ENCODE results near the gene MYO18B. TPM values are rescaled to one million over a fixed set of nuclear protein-coding genes. Genes with fewer than 3 reads are reported as not detected.

Gene MYO18B
- total RNA-seq, 1 experiment from 2014 or later, result 0.05 TPM

DNA sequence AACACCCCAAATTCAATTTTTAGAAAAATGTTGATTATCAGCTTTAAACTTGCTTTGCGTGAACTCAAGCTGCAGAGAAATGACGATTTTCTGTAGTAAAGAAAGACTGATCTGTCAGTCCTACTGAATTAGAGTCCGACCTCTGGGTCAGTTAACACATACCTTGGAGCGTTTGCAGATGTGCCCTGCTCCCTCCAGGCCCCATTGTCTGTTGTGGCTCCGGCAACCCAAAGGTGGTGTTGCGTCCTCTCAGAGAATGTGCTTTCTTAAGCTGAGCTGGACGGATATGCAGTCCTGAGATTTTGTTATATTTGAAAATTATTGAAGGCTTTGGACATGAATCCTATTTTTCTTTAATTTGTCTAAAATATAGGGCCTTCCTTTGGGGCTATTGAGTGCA lies 31.5 kb upstream of the MYO18B start:
- no peak for DNase-seq (ENCODE audit: extremely low read depth, low read depth)

DNA sequence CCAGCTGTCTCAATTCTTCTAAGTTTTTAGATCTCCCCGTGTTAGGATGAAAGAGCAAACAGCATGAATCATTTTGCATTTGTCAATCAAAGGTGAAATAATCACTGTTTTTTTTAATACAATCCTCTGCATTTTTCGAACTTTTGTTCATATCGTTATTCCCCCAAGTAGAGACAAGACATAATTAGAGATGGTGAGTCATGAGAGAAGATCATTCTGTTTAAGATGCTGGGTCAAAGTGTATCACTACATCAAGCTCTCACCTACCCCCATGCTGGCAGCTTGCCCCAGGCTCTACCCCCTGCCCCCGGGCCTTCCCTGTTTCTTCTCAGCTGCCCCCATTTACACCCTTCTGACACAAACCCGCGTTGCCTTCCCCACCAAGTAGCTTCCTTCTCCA lies 30.5 kb upstream of the MYO18B start:
- no peak for DNase-seq (ENCODE audit: extremely low read depth, low read depth)

DNA sequence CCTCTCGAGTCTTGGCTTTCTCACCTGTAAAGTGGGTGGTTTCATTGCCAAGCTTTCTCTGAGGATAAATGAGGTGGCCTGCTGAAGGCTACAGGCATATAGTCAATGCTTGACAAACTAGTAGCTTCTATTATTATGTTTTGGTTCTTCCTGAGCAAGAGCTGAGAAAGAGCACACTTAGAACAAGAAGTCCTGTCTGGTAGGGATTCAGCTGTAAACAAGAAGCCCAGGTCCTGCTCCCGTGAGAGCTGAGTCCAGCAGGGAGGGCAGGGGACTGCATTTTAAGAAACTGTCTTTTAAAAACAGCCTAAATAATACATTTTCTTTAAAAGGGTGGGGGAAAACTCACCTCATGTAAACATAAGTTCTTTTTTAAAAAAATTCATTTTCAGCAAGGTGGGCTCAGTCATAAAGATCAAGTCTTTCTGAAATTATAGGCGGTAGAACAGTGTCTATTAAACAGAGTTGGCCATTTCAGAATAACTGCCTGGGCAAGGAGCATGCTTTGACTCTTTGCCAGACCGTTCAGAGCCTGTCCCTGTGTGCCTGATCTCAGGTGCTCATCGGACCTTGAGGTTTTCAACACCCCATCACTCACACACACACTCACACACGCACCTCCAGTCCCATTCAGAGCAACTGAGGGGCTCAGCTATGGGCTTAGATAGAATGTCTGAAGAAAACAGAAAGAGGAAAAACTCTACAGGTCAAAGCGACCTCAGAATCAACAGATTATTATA lies 29.2 kb upstream of the MYO18B start:
- DNase-seq (ENCODE audit: extremely low read depth, low read depth), result no peak

DNA sequence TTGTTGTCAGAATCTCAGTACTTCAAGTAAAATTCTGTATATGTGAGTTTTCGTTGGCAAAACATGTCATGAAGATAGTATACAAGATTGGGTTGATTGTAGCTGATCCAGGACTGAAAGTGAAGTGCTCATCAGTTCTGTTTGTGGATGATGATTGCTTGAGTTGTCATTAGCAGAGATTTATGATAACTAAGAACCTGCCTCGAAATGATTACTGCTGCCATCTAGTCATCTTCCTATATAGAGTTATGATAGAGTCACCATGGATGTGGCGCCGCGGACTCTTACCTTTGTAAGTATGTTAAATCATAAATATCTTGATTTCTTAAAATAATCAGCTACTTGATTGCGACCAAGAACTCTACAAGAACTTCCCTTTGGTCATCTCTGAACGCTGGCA lies 27.9 kb upstream of the MYO18B start:
- no peak for DNase-seq (ENCODE audit: extremely low read depth, low read depth)

DNA sequence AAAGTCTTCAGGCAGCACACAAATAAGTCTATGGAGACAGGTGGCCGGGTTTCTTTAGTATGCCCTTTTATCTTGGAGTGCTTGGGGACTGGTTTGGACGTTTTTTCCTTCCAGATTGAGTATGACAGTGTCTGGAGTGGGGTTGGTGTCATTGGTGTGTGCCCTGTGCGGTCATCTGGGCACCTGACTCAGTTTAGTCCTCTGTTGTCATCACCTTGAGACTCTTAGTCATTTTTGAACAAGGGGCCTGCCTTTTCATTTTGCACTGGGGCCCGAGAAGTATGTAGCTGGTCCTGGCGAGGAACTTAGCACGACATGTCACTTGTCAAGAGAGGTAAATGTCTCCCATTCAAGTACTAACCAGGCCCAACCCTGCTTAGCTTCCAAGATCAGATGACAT lies 27.2 kb upstream of the MYO18B start:
- DNase-seq (ENCODE audit: extremely low read depth, low read depth), result no peak

DNA sequence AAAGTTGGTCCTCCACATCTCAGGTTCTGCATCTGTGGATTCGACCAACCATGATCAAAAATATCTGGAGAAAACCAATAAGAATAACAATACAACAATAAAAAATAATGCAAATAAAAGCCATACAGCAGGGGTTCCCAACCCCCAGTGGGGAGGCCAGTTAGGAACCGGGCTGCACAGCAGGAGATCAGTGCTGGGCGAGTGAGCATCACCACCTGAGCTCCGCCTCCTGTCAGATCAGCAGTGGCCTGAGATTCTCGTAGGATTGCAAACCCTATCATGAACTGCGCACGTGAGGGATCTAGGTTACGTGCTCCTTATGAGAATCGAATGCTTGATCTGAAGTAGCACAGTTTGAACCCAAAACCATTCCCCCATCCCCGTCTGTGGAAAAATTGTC lies 25.4 kb upstream of the MYO18B start:
- no peak for DNase-seq (ENCODE audit: extremely low read depth, low read depth)

DNA sequence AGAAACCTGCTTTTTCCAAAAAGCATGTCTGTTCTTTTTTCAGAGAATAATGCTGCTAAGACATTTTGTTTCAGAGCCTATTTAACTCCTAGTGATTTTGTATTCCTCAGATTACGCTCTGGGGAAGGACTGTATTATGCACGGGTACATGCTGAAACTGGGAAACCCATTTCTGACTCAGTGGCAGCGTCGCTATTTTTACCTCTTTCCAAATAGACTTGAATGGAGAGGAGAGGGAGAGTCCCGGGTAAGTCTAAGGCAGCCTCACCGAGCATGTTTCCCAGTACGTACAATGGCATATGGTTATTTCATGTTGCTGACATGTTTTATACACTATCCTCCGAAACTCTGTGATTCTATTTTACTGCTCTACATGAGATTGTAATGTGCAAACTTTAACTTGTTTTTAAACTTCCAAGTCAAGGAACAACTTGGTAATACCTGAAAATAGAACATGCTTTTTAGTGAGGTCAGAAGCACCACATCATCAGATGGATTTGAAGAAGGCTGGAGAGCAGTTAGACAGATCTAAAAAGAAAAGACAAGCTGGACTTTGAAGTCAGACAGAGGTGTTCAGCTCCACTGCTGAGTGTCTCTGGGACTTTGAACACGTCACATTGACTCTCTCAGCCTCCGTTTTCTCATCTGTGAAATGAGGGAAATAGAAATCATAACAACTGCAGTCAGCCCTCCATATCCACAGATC lies 23.7 kb upstream of the MYO18B start:
- DNase-seq (ENCODE audit: extremely low read depth, low read depth), result no peak

DNA sequence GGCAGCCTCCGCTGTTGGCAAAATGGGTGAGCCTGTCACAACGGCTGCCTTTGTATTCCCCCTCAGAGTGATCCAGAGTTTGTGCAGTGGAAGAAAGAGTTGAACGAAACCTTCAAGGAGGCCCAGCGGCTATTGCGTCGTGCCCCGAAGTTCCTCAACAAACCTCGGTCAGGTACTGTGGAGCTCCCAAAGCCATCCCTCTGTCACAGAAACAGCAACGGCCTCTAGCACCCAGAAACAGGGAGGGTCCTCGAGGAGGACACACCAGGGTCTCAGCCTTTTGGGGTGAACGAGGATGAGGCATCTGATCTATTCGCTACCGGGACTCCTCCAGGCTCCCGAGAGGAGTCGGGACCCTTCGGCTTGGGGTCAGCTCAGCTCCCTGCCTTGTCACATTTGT lies 19.8 kb upstream of the MYO18B start:
- no peak for DNase-seq (ENCODE audit: extremely low read depth, low read depth)

DNA sequence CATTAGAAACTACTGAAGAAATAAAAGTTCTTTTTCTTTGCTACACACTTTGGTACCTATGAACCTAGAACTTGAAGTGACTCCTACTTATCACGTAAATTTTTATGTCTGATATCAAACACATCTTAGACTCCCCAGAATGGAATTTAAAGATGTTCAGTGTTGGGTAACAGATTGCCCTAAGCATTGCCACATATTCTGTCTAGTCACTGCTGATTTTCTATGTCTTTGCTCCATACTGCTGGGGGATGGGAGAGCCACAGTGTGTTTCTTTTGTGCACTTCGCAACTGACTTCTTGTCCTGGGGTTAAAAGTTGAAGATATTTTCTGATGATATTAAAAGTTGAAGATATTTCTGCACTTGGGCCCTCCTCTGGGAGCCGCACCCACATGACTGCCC lies 19.4 kb upstream of the MYO18B start:
- DNase-seq (ENCODE audit: extremely low read depth, low read depth), result no peak

DNA sequence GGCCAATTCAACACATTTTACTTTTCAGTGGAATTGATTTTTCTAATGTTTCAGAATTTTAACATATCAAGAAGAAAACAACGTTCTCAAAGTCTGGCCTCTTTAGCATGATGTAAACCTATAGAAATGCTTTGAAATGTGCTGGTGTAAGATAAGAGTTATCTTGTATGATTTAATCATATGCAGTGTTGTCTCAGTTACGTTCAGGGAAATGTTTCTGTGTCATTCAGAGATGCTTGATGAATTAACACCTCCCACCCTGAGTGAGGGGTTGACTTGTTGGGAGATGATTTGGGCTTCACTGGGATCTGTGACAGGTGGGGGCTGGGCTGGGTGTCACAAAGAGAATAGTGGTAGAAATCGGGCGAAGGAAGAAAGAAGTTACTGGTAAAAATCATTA lies 15.7 kb upstream of the MYO18B start:
- DNase-seq (ENCODE audit: extremely low read depth, low read depth), result no peak

DNA sequence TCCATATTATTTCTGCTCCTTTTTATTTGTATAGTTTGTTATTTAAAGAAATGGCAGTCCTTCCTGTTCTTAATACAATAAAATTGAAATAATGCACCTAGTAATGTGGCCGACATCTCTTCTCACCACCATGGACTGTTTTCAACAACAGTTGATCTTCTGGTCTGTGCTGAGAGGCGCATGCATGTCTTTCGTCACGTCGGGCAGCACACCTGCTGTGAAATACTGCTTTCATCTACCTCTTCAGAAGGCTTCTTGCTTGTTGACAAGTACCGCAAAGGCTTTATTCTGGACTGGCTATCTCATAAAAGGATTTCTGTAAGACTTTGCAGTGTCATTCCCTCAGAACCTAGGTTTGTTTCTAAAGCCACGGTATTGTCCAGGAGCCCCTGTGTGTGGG lies 13.9 kb upstream of the MYO18B start:
- no peak for DNase-seq (ENCODE audit: extremely low read depth, low read depth)

DNA sequence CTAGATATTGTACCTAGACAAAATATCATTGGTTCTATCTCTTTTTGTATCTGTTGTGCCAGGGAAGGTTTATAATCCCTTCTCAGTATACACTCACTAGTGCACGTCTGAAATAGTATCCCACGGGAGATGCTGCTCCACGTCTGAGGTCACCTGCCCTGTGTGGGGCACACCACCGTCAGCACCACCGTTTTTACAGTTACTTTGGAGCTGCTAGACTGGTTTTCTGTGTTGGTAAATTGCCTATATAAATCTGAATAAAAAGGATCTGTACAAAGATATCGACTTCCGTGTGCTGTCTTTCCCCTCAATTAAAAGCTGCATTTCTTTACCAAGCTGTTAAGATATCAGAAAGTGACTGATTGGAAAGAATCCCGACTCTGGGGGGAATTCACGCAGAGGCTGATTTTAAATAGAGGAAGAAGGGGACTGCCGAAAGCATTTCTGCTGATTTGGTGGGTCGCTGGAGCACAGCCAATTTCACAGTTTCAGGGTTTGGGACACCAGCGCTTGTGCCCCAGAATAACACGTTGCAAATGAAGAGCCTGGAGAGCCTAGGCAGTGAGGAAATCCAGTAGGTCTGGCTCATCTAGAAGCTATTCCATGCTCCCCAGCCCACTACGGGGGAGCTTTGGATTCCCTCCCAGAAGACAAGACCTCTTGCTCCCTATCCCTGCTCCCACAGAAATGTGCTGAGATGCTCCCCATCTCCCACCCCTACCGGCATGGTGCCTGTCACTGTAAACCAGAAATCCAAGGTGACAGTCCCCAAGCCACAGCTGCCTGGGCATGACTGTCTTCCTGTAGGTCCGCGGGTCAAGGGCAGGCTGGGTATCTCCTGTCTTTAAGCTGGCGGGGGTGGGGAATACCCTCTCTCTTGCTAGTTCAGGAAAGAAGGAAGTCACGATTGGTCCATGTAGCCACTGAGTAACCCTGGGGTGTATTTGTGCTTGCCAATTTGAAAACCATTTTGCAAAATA lies 12.7 kb upstream of the MYO18B start:
- no peak for DNase-seq (ENCODE audit: extremely low read depth, low read depth)

DNA sequence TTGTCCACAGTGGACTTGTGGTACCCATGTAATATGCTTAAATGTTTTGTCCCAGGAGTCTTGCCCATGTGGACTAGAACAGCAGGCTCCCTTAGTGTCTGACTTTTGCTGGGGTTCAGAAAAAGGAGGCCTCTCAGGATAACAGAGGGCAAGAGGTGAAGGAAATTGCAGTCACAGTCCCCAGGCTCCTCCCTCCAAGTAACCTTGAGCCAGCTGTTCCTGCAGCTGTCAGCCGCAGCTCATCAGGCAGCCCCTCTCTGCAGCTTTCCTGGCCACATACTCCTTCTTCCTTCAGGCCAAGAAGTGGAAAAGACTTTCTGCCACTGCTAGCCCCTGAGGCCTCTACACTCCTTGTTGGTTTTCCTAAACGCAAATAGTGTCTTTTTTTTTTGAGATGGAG lies 6.3 kb upstream of the MYO18B start:
- DNase-seq (ENCODE audit: extremely low read depth, low read depth), result no peak

DNA sequence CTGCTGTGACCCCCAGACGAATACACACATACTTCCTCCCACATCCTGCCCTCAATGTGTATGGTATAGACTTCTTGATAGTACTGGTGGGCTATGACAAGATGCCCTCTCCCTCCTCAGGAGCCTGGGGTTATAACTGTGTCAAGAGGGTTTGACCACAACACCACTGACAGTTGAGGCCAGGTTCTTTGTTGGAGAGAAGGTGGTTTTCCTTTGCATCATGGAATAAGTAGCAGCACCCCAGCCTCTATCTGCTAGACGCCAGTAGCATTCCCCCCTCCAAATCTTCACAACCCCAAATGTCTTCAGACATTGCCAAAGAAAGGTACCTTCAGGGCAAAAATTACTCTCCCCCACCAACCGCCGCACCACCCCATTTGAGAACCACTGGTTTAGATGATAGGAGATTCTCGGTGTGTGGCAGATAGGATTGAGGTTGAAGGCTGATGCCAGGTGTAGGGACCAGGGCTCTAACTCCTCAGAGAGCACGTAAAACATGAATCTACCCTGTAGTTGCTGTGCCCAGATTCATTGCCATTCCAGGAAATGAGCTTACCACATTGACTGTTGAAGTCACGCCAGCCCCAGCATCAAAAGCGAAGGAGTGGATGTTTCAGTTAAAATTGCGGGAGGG lies 5.5 kb upstream of the MYO18B start:
- no peak for DNase-seq (ENCODE audit: extremely low read depth, low read depth)

DNA sequence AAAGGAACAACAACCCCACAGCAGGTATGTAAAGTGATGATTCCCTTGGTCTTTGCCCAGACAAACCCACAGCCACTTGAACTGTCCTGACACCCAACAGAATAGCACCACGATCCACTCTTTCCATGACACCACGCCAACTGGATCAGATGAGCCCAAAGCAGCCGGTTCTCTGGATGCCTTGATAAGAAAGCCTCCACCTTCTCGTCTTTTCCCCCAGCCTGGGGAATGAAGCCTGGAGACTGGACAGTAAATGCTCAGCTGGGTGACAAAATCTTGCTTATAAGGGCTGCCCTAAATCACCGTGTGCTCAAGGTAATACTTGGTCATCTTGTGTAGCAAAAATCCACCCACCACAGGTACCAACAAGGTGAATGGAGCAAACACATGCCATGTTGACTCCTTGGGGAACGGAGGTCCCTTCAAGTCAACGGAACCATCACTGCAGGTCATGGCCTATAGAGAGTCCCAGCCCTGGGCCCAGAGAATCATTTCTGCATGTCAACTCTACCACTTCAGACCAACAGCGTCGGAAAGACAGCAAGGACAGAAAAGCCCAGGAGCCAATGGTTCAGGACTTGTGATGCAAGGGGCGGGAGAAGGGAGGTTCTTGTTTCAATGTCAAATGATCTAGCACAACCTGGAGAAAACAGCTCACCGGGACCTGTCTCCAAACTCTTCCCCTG lies 2.2 kb upstream of the MYO18B start:
- no peak for DNase-seq (ENCODE audit: extremely low read depth, low read depth)

DNA sequence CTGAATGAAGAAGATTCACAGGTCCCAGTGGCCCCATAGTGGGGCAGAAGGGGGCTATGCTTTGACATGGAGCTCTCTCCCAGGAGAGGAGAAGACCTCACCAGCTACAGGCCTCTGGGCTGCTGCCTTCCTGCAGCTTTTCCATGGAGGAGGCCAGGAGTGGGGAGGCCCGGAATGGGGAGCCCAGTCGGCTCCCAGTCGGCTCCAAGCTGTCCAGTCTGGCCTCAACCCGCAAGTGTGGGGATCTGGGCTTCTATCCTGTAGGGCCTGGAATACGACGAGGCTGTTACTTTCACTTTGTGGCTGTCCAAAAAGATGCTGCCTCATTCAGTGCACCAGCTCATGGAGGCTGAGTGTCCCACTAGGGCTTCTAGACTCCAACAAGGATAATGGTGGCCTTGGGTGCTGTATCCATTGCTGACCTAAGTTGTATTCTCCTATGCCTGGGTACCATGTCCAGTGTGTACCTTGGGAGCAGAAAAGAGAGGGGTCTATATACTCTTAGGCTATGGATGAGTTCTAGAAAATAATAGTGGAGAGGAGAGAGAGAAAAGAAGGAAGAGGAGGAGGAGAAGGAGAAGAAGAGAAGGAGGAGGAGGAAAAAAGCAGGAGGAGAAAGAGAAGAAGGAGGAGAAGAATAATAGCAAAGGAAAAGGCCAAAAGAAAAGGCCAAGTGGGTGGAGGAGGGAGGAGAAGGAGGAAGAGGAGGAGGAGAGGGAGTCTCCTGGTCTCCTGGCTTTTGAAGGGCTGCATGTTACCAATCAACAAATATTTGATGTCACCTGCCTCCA lies 1.1 kb downstream of the MYO18B start:
- DNase-seq (ENCODE audit: extremely low read depth, low read depth), result no peak

DNA sequence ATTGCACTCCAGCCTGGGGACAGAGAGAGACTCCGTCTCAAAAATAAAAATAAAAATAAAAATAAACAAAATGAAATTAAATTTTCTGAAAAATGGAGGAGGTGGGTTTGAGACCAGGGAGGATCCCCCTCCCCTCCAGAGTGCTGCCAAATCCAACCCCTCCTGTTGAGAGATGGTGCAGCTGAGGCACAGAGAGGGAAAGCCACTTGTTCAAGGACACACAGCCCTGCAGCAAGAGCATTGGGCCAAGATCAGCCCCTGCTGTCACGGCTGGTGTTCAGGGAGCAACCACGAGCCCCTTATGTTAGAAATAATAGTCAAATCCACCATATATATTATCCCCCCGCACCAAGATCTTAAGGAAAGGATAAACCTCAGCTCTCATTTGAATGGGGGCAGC lies 2.7 kb downstream of the MYO18B start:
- DNase-seq (ENCODE audit: extremely low read depth, low read depth), result no peak

DNA sequence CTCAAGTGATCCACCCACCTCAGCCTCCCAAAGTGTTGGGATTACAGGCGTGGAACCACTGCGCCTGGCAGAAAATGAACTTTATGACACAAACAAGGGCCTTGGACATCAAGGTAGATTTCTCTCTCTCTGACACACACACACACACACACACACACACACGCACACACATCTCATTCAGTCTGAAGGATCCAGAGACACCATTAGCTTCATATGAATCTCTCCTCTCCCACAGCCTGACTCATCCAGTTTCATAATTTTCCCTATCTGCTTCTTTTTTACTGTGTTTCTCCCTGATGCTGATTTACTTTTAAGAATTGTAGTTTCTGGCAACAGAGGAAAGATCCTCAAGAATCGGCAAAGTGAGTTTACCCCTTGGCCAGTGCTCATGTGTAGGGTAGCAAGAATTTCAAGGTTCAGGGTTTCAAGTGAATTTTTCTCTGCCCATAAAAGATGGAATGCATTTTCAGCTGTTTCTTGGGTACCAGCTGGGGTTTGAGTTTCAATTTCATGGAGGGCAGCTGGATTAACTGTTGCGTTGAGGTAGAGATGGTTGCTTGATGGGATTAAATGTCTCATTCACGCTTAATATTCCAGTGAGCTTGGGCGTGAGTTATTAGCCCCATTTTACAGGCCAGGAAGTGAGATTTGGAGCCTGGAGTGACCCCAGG lies 3.5 kb downstream of the MYO18B start:
- no peak for DNase-seq (ENCODE audit: extremely low read depth, low read depth)

DNA sequence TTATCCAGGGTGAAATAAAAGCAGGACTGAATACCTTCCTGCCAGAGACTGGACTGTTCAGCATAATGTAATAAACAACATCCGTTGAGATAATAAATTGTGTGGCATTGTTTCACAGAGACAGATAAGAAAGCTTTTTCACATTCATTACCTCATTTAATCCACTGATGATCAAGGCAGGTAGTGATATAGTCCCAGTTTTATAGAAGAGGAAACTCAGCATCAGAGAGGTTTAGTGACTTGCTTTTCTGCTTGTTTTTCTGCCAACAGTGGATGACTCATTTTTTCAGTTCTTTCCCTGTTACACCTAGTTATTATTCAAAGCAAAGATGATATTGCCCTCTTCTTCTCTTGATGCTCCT lies 4.0 kb downstream of the MYO18B start:
- no peak for DNase-seq (ENCODE audit: extremely low read depth, low read depth)
